Measurements from ENCODE around the gene PSME1. TPM values are rescaled to one million over a fixed set of nuclear protein-coding genes. Genes with fewer than 3 reads are reported as not detected.
A peak's percentile ranks its signal among the peaks of the same experiment; 100 is the strongest.

PSME1 gene
- total RNA-seq, 1 donor, result 111 TPM

DNA sequence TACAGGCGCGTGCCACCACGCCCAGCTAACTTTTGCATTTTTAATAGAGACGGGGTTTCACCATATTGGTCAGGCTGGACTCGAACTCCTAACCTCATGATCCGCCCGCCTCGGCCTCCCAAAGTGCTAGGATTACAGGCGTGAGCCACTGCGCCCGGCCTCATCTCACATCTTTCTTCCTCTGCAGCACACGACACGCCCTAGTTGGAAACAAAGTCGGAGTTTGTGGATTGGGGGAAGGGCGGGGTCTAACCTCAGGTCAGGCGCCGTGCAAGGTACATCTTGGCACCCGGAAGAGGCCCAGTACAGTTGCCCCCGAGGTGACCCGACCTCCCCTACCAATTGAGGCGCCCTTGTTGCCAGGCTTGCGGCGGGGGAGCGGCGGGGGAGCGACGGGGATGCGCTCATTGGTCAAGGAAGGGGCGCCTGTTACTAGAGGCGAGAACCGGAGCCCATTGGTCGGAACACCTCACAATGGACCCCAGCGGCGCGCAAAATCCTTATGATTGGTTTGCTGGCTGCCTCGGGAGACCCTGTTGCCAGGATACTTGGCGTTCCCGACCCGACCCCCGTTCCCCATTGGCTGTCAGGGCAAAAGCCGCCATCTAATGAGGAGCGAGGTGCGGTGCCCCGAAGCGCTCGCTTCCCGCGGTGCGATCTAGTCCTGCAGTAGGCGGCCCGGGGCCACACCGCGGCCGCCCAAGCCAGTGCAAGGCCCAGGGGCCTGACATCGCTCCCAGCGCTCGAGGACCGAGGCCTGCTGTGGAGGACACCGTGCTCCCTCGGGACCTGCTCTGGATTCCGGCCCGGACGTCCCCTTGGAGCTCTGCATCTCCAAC lies 35.6 kb downstream of the PSME1 start, which contains the start of gene REC8:
REC8 (plus strand) TSS at position 659 of the 839 bp plus-strand sequence. CDS start 473 bp downstream, outside the sequence.
- no peak for DNase-seq (ENCODE audit: insufficient read length, low spot score, missing footprints)
- Histone ChIP-seq H3K36me3 (ENCODE audit: insufficient read depth, low read length) (peaks cover 25% of the 10 kb centered on the region), H3K4me3 (ENCODE audit: insufficient read depth, low read length) (no peak within 1 kb of the TSS)

DNA sequence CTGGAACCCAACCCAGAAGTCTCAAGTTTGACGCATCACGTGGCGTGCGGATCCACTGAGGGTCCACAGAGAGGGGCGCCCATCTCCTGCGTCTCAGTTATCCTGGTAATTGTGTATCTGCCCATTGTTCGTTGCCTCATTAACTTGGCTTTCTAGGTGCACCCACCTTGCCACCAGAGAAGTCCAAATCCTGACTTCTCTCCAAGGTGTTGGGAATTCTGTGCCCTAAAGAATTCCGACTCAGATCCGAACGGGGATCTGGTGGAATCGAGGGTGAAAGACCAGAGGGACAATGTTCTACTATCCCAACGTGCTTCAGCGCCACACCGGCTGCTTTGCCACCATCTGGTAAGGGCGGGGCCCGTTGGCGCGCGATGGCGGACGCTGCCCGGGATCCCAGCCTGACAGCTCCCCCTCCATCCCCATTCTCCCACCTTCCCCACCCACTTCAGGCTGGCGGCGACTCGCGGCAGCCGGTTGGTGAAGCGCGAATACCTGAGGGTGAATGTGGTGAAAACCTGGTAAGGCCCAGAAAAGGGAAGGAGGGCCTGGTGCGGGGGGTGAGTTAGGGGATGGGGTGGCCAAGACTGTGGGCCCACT lies 36.4 kb downstream of the PSME1 start:
- Histone ChIP-seq H3K9me3 (ENCODE audit: low read depth, low read length) (no peaks in the 10 kb centered on the region), H3K36me3 (ENCODE audit: insufficient read depth, low read length) (peaks cover 27% of the 10 kb centered on the region), H3K27ac (ENCODE audit: low read depth, low read length) (no peak overlapping the region), H4K20me1 (ENCODE audit: insufficient read depth, low read length) (no peaks in the 10 kb centered on the region), H3K79me2 (ENCODE audit: insufficient read depth, low read length) (no peaks in the 10 kb centered on the region), H3K27me3 (ENCODE audit: insufficient read depth, low read length) (no peaks in the 10 kb centered on the region), H3K4me1 (ENCODE audit: insufficient read depth, low read length) (no peaks in the 10 kb centered on the region), H3K4me3 (ENCODE audit: insufficient read depth, low read length) (no peak overlapping the region), H3K4me2 (ENCODE audit: insufficient read depth, low read length) (no peak overlapping the region), H2AFZ (ENCODE audit: low read length) (no peak overlapping the region)
- TF ChIP-seq, protein P1, sequence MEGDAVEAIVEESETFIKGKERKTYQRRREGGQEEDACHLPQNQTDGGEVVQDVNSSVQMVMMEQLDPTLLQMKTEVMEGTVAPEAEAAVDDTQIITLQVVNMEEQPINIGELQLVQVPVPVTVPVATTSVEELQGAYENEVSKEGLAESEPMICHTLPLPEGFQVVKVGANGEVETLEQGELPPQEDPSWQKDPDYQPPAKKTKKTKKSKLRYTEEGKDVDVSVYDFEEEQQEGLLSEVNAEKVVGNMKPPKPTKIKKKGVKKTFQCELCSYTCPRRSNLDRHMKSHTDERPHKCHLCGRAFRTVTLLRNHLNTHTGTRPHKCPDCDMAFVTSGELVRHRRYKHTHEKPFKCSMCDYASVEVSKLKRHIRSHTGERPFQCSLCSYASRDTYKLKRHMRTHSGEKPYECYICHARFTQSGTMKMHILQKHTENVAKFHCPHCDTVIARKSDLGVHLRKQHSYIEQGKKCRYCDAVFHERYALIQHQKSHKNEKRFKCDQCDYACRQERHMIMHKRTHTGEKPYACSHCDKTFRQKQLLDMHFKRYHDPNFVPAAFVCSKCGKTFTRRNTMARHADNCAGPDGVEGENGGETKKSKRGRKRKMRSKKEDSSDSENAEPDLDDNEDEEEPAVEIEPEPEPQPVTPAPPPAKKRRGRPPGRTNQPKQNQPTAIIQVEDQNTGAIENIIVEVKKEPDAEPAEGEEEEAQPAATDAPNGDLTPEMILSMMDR (IDR thresholded peaks at IDR 0.05; ENCODE audit: extremely low read depth, low read depth, low read length), result no peak
- DNase-seq (ENCODE audit: insufficient read length, low spot score, missing footprints), result no peak

More for the DNA sequence above, 35.6 kb downstream of the PSME1 start, which contains the start of gene REC8:
- Histone ChIP-seq H3K9me3 (ENCODE audit: low read depth, low read length) (no peaks in the 10 kb centered on the region), H4K20me1 (ENCODE audit: insufficient read depth, low read length) (no peaks in the 10 kb centered on the region), H3K27ac (ENCODE audit: low read depth, low read length) (no peak within 1 kb of the TSS), H2AFZ (ENCODE audit: low read length) (no peak within 1 kb of the TSS), H3K4me1 (ENCODE audit: insufficient read depth, low read length) (no peaks in the 10 kb centered on the region), H3K27me3 (ENCODE audit: insufficient read depth, low read length) (no peaks in the 10 kb centered on the region), H3K4me2 (ENCODE audit: insufficient read depth, low read length) (no peak within 1 kb of the TSS), H3K79me2 (ENCODE audit: insufficient read depth, low read length) (no peaks in the 10 kb centered on the region)
- TF ChIP-seq, protein P1 (IDR thresholded peaks at IDR 0.05; ENCODE audit: extremely low read depth, low read depth, low read length), result no peak

DNA sequence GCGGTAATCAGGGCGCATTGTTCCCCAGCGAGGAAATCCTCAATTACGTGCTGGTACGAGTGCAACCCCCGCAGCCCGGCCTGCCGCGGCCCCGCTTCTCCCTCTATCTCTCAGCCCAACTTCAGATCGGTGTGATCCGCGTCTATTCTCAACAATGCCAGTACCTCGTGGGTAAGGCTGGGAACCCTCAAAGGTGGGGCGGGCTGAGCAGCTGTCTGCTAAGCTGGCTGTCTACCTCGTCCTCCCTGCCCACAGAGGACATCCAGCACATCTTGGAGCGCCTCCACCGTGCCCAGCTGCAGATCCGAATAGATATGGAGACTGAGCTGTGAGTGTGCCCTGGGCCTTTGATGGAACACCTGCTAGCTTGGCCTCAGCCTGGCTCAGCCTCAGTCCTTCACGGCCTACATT lies 36.9 kb downstream of the PSME1 start:
- no peaks in the 10 kb centered on the region for H4K20me1 ChIP-seq (ENCODE audit: insufficient read depth, low read length)
- H2AFZ ChIP-seq (ENCODE audit: low read length), result no peak overlapping the region
- TF ChIP-seq, protein P1 (IDR thresholded peaks at IDR 0.05; ENCODE audit: extremely low read depth, low read depth, low read length), result no peak
- no peak overlapping the region for H3K27ac ChIP-seq (ENCODE audit: low read depth, low read length)
- peaks cover 23% of the 10 kb centered on the region for H3K36me3 ChIP-seq (ENCODE audit: insufficient read depth, low read length)
- no peaks in the 10 kb centered on the region for H3K79me2 ChIP-seq (ENCODE audit: insufficient read depth, low read length)
- H3K9me3 ChIP-seq (ENCODE audit: low read depth, low read length), result no peaks in the 10 kb centered on the region
- no peak for DNase-seq (ENCODE audit: insufficient read length, low spot score, missing footprints)
- H3K4me3 ChIP-seq (ENCODE audit: insufficient read depth, low read length), result no peak overlapping the region
- H3K27me3 ChIP-seq (ENCODE audit: insufficient read depth, low read length), result no peaks in the 10 kb centered on the region
- no peaks in the 10 kb centered on the region for H3K4me1 ChIP-seq (ENCODE audit: insufficient read depth, low read length)
- no peak overlapping the region for H3K4me2 ChIP-seq (ENCODE audit: insufficient read depth, low read length)

DNA sequence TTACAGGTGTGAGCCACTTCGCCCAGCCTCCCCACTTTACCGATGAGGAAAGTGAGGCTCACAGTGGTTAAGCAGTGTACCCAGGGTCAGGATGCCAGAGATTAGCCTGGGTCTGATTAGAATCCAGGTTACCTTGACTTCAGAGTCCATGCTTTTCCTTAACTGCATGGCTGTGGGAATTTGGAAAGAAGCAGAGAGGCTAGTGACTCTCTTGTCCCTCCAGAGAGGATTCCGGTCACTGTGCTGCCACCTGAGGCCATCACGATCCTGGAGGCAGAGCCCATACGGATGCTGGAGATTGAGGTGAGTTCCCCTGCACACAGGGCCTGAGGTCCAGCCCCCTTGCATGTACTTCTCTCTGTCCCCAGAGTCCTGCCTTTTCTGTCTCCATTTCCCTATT lies 40.6 kb downstream of the PSME1 start:
- Histone ChIP-seq H2AFZ (ENCODE audit: low read length) (no peak overlapping the region), H3K9me3 (ENCODE audit: low read depth, low read length) (no peaks in the 10 kb centered on the region), H3K27me3 (ENCODE audit: insufficient read depth, low read length) (no peaks in the 10 kb centered on the region), H3K4me2 (ENCODE audit: insufficient read depth, low read length) (no peak overlapping the region), H4K20me1 (ENCODE audit: insufficient read depth, low read length) (no peaks in the 10 kb centered on the region), H3K4me3 (ENCODE audit: insufficient read depth, low read length) (no peak overlapping the region), H3K36me3 (ENCODE audit: insufficient read depth, low read length) (peaks cover 42% of the 10 kb centered on the region), H3K4me1 (ENCODE audit: insufficient read depth, low read length) (peaks cover 7% of the 10 kb centered on the region), H3K79me2 (ENCODE audit: insufficient read depth, low read length) (no peaks in the 10 kb centered on the region), H3K27ac (ENCODE audit: low read depth, low read length) (no peak overlapping the region)
- DNase-seq (ENCODE audit: insufficient read length, low spot score, missing footprints), result peak; percentile 67
- TF ChIP-seq, protein P1 (IDR thresholded peaks at IDR 0.05; ENCODE audit: extremely low read depth, low read depth, low read length), result no peak
